Right atrium auricular region (tissue), 2 donors: ENCODE measurements around the gene CELSR3. TPM values are rescaled to one million over a fixed set of nuclear protein-coding genes. Genes with fewer than 3 reads are reported as not detected.

ENCODE experiments used
- DNase-seq: peaks from one replicate; pipeline ENCODE4 v3.0.0-alpha.2; 2019; ENCODE audit warnings: low spot score
- H3K27ac ChIP-seq, 2 donors: fragments of 200-600 bp; sonication (generic); 1 replicate in 1 of 2; 2 replicates in 1 of 2; pipeline ENCODE4 v1.5.1; 2016 to 2019
- H3K27me3 ChIP-seq, 2 donors: fragments of 200-600 bp; sonication (generic); one replicate each; pipeline versions ENCODE4 v1.5.1 to v1.6.0; 2017 to 2019
- H3K36me3 ChIP-seq: fragments of 200-600 bp; sonication (generic); one replicate; pipeline ENCODE4 v1.5.1; 2016
- H3K4me1 ChIP-seq, 2 donors: fragments of 200-600 bp; sonication (generic); one replicate each; pipeline versions ENCODE4 v1.5.1 to v1.6.0; 2017 to 2019
- H3K4me3 ChIP-seq, 2 donors: fragments of 200-600 bp; sonication (generic); 1 replicate in 1 of 2; 2 replicates in 1 of 2; pipeline ENCODE4 v1.5.1; 2017 to 2019; ENCODE audit warnings: mild to moderate bottlenecking in 1 of 2, moderate library complexity in 1 of 2
- H3K9me3 ChIP-seq, 2 donors: fragments of 200-600 bp; sonication (generic); one replicate each; pipeline ENCODE4 v1.5.1; 2019
- CTCF ChIP-seq, 2 donors: fragments of 200-600 bp; sonication (generic); IDR thresholded peaks; one replicate each; pipeline ENCODE4 v1.5.1; 2019; ENCODE audit warnings: antibody characterized with exemption in 2 of 2
- total RNA-seq, 2 donors: library from RNA; depleted of rRNA; stranded (reverse); fragments of >200 nt; gene quantifications; one replicate each; pipeline ENCODE4 v1.1.0, GENCODE V29; 2016

The CELSR3 gene
- total RNA-seq, 2 donors from 2014 or later: 0.11 to 0.59 TPM

- no peak overlapping the region for H3K4me3 ChIP-seq
- TF ChIP-seq CTCF (IDR thresholded peaks at IDR 0.05): no peak
- no peaks in the 10 kb centered on the region for H3K27me3 ChIP-seq
- H3K4me1 ChIP-seq: peaks cover 0 to 74% of the 10 kb centered on the region in 2 donors
- H3K9me3 ChIP-seq: no peaks in the 10 kb centered on the region
- DNase-seq: no peak
- peaks cover 61% of the 10 kb centered on the region for H3K36me3 ChIP-seq
- peak overlapping the region; percentile 86 to 95 for H3K27ac ChIP-seq
These were observed 63.0 kb downstream of the CELSR3 start for GRCh38 chr3:48599509-48600285.

GRCh38 chr3:48599077-48599501 lies 63.6 kb downstream of the CELSR3 start:
- peaks cover 55% of the 10 kb centered on the region for H3K36me3 ChIP-seq
- TF ChIP-seq CTCF (IDR thresholded peaks at IDR 0.05): no peak
- DNase-seq: no peak
- no peak overlapping the region for H3K4me3 ChIP-seq
- no peaks in the 10 kb centered on the region for H3K9me3 ChIP-seq
- H3K27me3 ChIP-seq: no peaks in the 10 kb centered on the region
- peak overlapping the region; percentile 86 to 95 for H3K27ac ChIP-seq
- H3K4me1 ChIP-seq: peaks cover 0 to 80% of the 10 kb centered on the region in 2 donors

- Histone ChIP-seq H3K27me3 (no peaks in the 10 kb centered on the region), H3K27ac (peak overlapping the region; percentile 86 to 95), H3K4me1 (peaks cover 0 to 80% of the 10 kb centered on the region in 2 donors), H3K36me3 (peaks cover 49% of the 10 kb centered on the region), H3K9me3 (no peaks in the 10 kb centered on the region), H3K4me3 (no peak overlapping the region)
- peak; percentile 69 for DNase-seq
- TF ChIP-seq CTCF (IDR thresholded peaks at IDR 0.05): no peak
These were observed 64.2 kb downstream of the CELSR3 start for GRCh38 chr3:48598323-48599076.

- peaks cover 0 to 80% of the 10 kb centered on the region in 2 donors for H3K4me1 ChIP-seq
- no peak overlapping the region for H3K4me3 ChIP-seq
- DNase-seq: no peak
- TF ChIP-seq CTCF (IDR thresholded peaks at IDR 0.05): no peak
- H3K9me3 ChIP-seq: no peaks in the 10 kb centered on the region
- H3K27me3 ChIP-seq: no peaks in the 10 kb centered on the region
- peak overlapping the region; percentile 86 to 95 for H3K27ac ChIP-seq
- H3K36me3 ChIP-seq: peaks cover 38% of the 10 kb centered on the region
These were observed 65.3 kb downstream of the CELSR3 start for GRCh38 chr3:48597408-48597800.

- H3K27me3 ChIP-seq: no peaks in the 10 kb centered on the region
- peaks cover 0 to 76% of the 10 kb centered on the region in 2 donors for H3K4me1 ChIP-seq
- no peaks in the 10 kb centered on the region for H3K9me3 ChIP-seq
- H3K27ac ChIP-seq: peak overlapping the region; percentile 86 to 95
- peaks cover 34% of the 10 kb centered on the region for H3K36me3 ChIP-seq
- DNase-seq: no peak
- H3K4me3 ChIP-seq: no peak overlapping the region
- no peak for TF ChIP-seq CTCF (IDR thresholded peaks at IDR 0.05)
These were observed 65.8 kb downstream of the CELSR3 start for GRCh38 chr3:48596676-48597407.
